PC-3 (cell line): Measurements from ENCODE around the gene TNFRSF19.

ENCODE experiments used
- CTCF ChIP-seq: fragments of 300-600 bp; sonication (generic); conservative IDR thresholded peaks from 2 replicates; pipeline ENCODE4 v1.5.1; 2017; ENCODE audit warnings: antibody characterized with exemption, low read depth, mild to moderate bottlenecking, low read length
- EZH2 ChIP-seq: fragments of 300-600 bp; sonication (generic); IDR thresholded peaks from one replicate; pipeline ENCODE4 v1.6.1; 2017; ENCODE audit warnings: antibody characterized with exemption, mild to moderate bottlenecking, low read length; ENCODE audit not compliant: unreplicated experiment

DNA sequence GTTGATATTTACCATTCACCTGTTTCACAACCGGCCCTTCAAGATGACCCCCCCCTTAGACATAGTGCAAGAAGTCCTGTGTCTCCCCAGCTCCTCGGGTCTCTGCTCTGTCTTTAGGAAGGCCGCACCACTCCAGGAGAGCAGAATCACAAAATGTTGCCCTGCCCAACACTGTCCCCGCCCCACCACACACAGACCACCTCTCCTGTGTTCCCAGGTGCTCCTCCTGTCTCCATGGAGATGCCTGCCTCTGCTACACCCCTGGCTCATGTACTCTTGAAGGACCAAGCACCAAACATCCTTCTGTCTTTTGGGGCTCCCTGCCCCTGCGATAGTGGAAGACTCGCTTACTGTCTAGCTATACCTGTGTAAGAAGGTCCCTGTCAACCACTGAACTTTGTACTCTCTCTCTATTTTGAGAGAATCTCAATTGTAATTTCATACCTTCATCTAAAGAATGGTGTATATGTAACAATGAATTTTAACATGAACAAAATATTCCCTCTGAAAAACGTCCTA is 9.6 kb upstream of the TNFRSF19 start:
- TF ChIP-seq EZH2 (no peak), CTCF (no peak)
